ENCODE measurements around the gene DNAAF9. TPM values are rescaled to one million over a fixed set of nuclear protein-coding genes. Genes with fewer than 3 reads are reported as not detected.

The DNAAF9 gene
- total RNA-seq: 19.0 and 19.1 TPM in 2 replicates

DNA sequence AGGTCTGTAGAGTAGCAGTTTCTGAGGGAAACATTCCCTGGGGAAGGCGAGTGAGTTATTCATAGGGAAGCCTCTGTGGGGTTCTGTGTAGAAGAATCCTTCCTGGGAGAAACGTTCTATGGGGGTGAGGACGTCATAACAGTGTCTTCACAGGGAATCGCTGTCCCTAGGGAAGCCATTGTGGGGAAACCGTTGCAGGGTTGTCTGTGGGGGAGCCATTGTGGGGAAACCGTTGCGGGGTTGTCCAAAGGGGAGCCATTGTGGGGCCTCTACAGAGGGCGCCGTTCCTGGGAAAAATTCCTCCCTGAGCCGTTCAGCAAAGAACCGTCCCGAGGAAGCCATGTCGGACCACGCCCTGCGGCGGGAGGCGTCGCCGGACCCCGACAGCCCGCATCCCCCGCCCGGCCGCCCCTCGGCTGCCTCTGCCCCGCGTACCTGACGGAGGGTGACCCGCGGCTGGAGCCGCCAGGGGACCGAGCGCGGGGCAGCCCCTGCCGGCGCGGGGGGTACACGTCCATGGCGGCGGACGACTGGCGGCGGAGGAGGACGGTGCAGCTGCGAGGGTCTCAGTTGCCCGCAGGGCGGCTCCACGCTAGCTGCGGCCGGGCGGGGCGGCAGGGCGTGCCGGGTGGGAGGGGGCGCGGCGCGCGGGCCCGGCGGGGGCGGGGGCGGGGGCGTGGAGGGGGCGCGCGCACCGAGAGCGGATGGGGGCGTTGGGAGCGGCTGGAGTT is at the start of gene DNAAF9:
Gene DNAAF9, minus strand, starts transcription at position 630 of the 731 bp plus-strand sequence. Its CDS starts 112 bp downstream, at position 518.

Small RNAs within 50 kb of the gene (small RNA-seq; reads per million reads assigned to genes)
- gene RF00012 (not detected), gene RNU6-1019P (not detected)

Other genes with a start within 250 kb of the DNAAF9 start
- 26.6 and 27.0 TPM in 2 replicates for gene FASTKD5, start 247.8 kb downstream of the DNAAF9 start, total RNA-seq
- gene UBOX5, start 247.8 kb downstream of the DNAAF9 start, total RNA-seq: 2.7 and 4.5 TPM in 2 replicates
- 1.9 and 3.2 TPM in 2 replicates for gene LZTS3, start 234.1 kb downstream of the DNAAF9 start, total RNA-seq
- 26.8 and 33.0 TPM in 2 replicates for gene DDRGK1, start 203.0 kb downstream of the DNAAF9 start, total RNA-seq
- gene ITPA, start 198.2 kb downstream of the DNAAF9 start, total RNA-seq: 27.1 and 30.7 TPM in 2 replicates
- gene SLC4A11, start 168.5 kb downstream of the DNAAF9 start, total RNA-seq: 3.6 and 3.9 TPM in 2 replicates
- 44.6 and 46.8 TPM in 2 replicates for gene ATRN, start 63.3 kb upstream of the DNAAF9 start, total RNA-seq

All from thoracic aorta endothelial cell (primary cell).